CD4-positive, CD25-positive, alpha-beta regulatory T cell (primary cell): ENCODE measurements around the gene METTL22. TPM values are rescaled to one million over a fixed set of nuclear protein-coding genes. Genes with fewer than 3 reads are reported as not detected.

Source experiments
- ATAC-seq, 2 donors: fragments of 150-1000 bp; cut with Tn5 transposase; one replicate each; pipeline ENCODE4 v1.10.0; 2021; ENCODE audit warnings: low read depth in 2 of 2, moderate number of reproducible peaks in 2 of 2, moderate library complexity in 1 of 2
- DNase-seq, 3 donors: peaks; one replicate each; pipeline versions ENCODE4 v3.0.0 to v3.0.0-alpha.2; 2012 to 2022; ENCODE audit warnings: mixed read lengths in 1 of 3
- H3K27ac ChIP-seq: one replicate; pipeline ENCODE4 v1.7.0; 2013; ENCODE audit warnings: mild to moderate bottlenecking, low read length; ENCODE audit not compliant: insufficient read depth, poor library complexity, severe bottlenecking
- H3K27me3 ChIP-seq: one replicate; pipeline ENCODE4 v1.7.0; 2013; ENCODE audit warnings: low read length; ENCODE audit not compliant: control insufficient read depth, insufficient read depth
- H3K36me3 ChIP-seq: one replicate; pipeline ENCODE4 v1.7.0; 2013; ENCODE audit warnings: mild to moderate bottlenecking, low read length, moderate library complexity; ENCODE audit not compliant: control insufficient read depth, insufficient read depth
- H3K4me1 ChIP-seq: 2 replicates; pipeline ENCODE4 v1.7.0; 2013; ENCODE audit warnings: mild to moderate bottlenecking, low read length; ENCODE audit not compliant: insufficient read depth, control insufficient read depth, poor library complexity, severe bottlenecking
- H3K4me3 ChIP-seq: one replicate; pipeline ENCODE4 v1.7.0; 2013; ENCODE audit warnings: low read depth, mild to moderate bottlenecking, low read length, moderate library complexity
- H3K9me3 ChIP-seq, 2 experiments: 1 replicate in 1 of 2; 2 replicates in 1 of 2; pipeline ENCODE4 v1.7.0; 2013; ENCODE audit warnings: low read length in 2 of 2, mild to moderate bottlenecking in 1 of 2, moderate library complexity in 1 of 2; ENCODE audit not compliant: control insufficient read depth in 2 of 2
- H3K27ac Mint-ChIP-seq, 3 donors: one replicate each; pipeline ENCODE4 v1.8.0; 2020 to 2022; ENCODE audit warnings: mild to moderate bottlenecking in 3 of 3, mixed read lengths in 3 of 3, moderate library complexity in 2 of 3
- H3K27me3 Mint-ChIP-seq: one replicate; pipeline ENCODE4 v1.8.0; 2022; ENCODE audit warnings: mild to moderate bottlenecking, mixed read lengths
- H3K36me3 Mint-ChIP-seq: one replicate; pipeline ENCODE4 v1.8.0; 2020; ENCODE audit warnings: mixed read lengths
- H3K4me1 Mint-ChIP-seq, 4 donors: one replicate each; pipeline ENCODE4 v1.8.0; 2020 to 2022; ENCODE audit warnings: mixed read lengths in 4 of 4, mild to moderate bottlenecking in 1 of 4
- H3K4me3 Mint-ChIP-seq, 4 donors: one replicate each; pipeline ENCODE4 v1.8.0; 2020 to 2022; ENCODE audit warnings: mild to moderate bottlenecking in 4 of 4, mixed read lengths in 4 of 4, moderate library complexity in 3 of 4
- H3K9me3 Mint-ChIP-seq, 7 donors: one replicate each; pipeline ENCODE4 v1.8.0; 2020 to 2022; ENCODE audit warnings: mixed read lengths in 7 of 7, mild to moderate bottlenecking in 3 of 7, moderate library complexity in 2 of 7
- polyA plus RNA-seq, 4 donors: library from polyadenylated mRNA; unstranded; fragments of 300-500 nt; fragmentation: Illumina TruSeq; gene quantifications; one replicate each; pipeline ENCODE4 v1.2.3, GENCODE V29; 2021
- total RNA-seq: library from RNA; stranded (reverse); gene quantifications from one replicate; pipeline ENCODE4 v1.2.3, GENCODE V29; 2022

Gene METTL22
- total and polyA plus RNA-seq, 5 donors from 2014 or later, result 7.6 to 27.1 (median 8.2) TPM

DNA sequence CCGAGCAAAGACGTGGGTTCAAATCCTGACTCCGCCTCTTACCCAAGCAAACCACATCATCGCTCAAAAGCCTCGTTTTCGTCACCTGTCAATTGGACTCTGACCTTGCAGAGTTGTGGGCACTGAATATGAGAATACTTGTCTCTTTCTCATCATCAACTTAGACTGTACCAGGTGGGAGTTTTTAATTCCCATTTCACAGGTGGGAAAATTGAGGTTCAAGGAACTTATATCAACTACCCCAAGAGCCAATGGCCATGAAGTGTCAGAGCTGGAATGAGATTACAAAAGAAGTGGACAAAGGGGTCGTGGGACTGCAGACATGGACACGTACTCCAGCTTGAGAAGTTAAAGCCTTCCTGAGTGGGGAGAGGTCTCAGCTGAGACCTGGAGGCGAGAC is 41.9 kb upstream of the METTL22 start:
- Histone ChIP-seq H3K9me3 (no peaks in the 10 kb centered on the region), H3K36me3 (no peaks in the 10 kb centered on the region), H3K27ac (no peak overlapping the region), H3K4me3 (no peak overlapping the region), H3K4me1 (no peaks in the 10 kb centered on the region), H3K27me3 (peaks cover 3% of the 10 kb centered on the region)
- no peak for DNase-seq
- Mint-ChIP-seq H3K4me1 (peaks cover 0 to 3% (median 0%) of the 10 kb centered on the region in 4 donors), H3K9me3 (peaks cover 0 to 2% (median 0%) of the 10 kb centered on the region in 7 donors), H3K27me3 (peaks cover 20% of the 10 kb centered on the region), H3K4me3 (no peak overlapping the region), H3K36me3 (no peaks in the 10 kb centered on the region), H3K27ac (no peak overlapping the region)
- ATAC-seq, result no peak

DNA sequence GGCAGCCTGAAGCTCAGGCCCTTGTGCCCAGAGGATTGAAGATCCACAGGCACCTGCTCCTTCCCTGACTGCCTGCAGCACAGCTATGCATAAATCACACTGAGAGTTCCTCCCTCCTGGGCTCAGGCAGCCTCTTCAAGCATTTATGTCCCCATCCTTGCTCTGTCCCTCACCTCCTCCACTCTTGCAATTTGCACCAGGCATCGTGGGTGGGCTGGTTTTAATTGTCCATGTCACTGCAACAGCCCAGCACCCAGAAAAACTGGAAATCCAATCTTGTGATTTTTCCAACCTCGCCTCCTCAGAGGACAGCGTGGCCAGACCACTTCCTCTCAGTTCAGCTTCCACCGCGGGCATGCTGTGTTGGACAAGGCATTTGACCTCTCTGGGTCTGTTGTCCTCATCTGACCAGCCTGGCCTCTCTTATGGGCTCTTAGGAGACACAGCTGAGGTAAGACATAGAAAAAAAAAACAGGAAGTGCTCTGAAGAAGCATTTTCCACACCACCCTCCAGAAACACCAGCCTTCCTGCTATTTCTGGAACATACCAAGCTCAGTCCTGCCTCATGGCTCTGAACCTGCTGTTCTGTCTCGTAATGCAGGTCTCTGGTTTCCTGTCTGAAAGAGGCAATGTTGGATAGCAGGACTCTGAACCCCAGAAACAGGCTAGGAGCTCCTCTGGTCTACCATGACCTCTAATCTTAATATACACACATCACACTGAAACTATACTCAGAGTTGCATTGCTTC is 39.5 kb upstream of the METTL22 start:
- no peak for ATAC-seq
- H3K4me1 Mint-ChIP-seq, result peaks cover 0 to 3% (median 0%) of the 10 kb centered on the region in 4 donors
- peak overlapping the region in 1 of 3 donors; percentile 57 for H3K27ac Mint-ChIP-seq
- peaks cover 0 to 2% (median 0%) of the 10 kb centered on the region in 7 donors for H3K9me3 Mint-ChIP-seq
- Histone ChIP-seq H3K27ac (no peak overlapping the region), H3K4me1 (no peaks in the 10 kb centered on the region), H3K27me3 (no peaks in the 10 kb centered on the region), H3K4me3 (no peak overlapping the region), H3K9me3 (no peaks in the 10 kb centered on the region), H3K36me3 (no peaks in the 10 kb centered on the region)
- DNase-seq, result no peak
- H3K36me3 Mint-ChIP-seq, result no peaks in the 10 kb centered on the region
- no peak overlapping the region for H3K4me3 Mint-ChIP-seq
- peaks cover 19% of the 10 kb centered on the region for H3K27me3 Mint-ChIP-seq

DNA sequence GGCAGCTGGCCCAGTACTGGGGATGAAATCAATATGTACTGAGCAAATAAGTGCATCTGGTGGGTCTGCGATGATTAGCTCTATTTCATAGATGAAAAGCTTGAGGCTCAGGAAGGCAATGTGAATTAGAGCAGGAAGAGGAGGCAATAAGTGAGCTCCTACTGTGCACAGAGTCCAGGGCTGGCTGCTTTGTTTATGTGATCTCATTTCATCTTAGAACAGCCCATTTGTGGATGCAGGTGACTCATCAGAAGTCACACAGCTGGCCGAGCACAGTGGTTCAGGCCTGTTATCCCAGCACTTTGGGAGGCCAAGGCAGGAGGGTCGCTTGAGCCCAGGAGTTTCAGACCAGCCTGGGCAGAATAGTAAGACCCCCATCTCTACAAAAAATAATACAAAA is 38.3 kb upstream of the METTL22 start:
- H3K36me3 Mint-ChIP-seq, result no peaks in the 10 kb centered on the region
- no peak for DNase-seq
- H3K27ac Mint-ChIP-seq, result no peak overlapping the region
- peaks cover 0 to 3% (median 0%) of the 10 kb centered on the region in 4 donors for H3K4me1 Mint-ChIP-seq
- H3K4me3 ChIP-seq, result no peak overlapping the region
- H3K9me3 Mint-ChIP-seq, result peaks cover 0 to 2% (median 0%) of the 10 kb centered on the region in 7 donors
- H3K36me3 ChIP-seq, result no peaks in the 10 kb centered on the region
- no peak for ATAC-seq
- no peaks in the 10 kb centered on the region for H3K4me1 ChIP-seq
- H3K4me3 Mint-ChIP-seq, result no peak overlapping the region
- peaks cover 27% of the 10 kb centered on the region for H3K27me3 Mint-ChIP-seq
- H3K27me3 ChIP-seq, result peaks cover 1% of the 10 kb centered on the region
- H3K9me3 ChIP-seq, result no peaks in the 10 kb centered on the region
- no peak overlapping the region for H3K27ac ChIP-seq

DNA sequence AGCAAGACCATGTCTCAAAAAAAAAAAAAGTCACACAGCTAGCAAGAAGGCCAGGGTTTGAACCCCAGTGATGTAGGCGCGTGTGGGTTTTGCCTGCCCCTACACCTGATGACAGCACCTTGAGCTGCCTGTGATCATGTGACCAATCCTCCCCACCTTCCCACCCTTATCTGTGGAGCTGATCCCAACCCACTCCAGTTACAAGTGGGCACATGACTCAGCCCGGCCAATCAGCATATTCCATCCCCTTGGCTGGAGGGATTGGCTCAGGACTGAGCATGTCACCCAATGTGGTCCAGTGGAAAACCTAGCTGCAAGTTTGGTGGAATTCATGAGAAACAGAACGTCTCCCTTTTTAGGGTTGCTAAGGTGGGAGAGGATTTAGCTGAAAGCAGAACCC is 37.8 kb upstream of the METTL22 start:
- H3K27ac ChIP-seq, result no peak overlapping the region
- no peaks in the 10 kb centered on the region for H3K4me1 ChIP-seq
- H3K4me1 Mint-ChIP-seq, result peaks cover 0 to 4% (median under 1%) of the 10 kb centered on the region in 4 donors
- no peak overlapping the region for H3K4me3 ChIP-seq
- no peaks in the 10 kb centered on the region for H3K36me3 Mint-ChIP-seq
- ATAC-seq, result no peak
- H3K27ac Mint-ChIP-seq, result no peak overlapping the region
- no peaks in the 10 kb centered on the region for H3K9me3 ChIP-seq
- peaks cover 0 to 2% (median 0%) of the 10 kb centered on the region in 7 donors for H3K9me3 Mint-ChIP-seq
- DNase-seq, result no peak
- peaks cover 6% of the 10 kb centered on the region for H3K27me3 ChIP-seq
- no peaks in the 10 kb centered on the region for H3K36me3 ChIP-seq
- no peak overlapping the region for H3K4me3 Mint-ChIP-seq
- H3K27me3 Mint-ChIP-seq, result peaks cover 28% of the 10 kb centered on the region

DNA sequence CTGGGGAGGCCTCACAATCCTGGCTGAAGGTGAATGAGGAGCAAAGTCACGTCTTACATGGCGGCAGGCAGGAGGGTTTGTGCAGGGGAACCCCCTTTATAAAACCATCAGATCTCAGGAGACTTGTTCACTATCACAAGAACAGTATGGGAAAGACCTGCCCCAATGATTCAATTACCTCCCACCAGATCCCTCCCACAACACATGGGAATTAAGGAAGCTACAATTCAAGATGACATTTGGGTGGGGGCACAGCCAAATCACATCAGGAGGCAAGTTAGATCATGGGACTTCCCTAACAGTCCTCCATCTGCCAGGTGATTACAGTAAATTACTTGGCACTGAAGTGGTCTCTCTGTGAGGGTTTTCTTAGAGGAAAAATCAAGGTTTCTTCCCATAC is 36.5 kb upstream of the METTL22 start:
- H3K36me3 Mint-ChIP-seq, result no peaks in the 10 kb centered on the region
- peaks cover 0 to 2% (median 0%) of the 10 kb centered on the region in 7 donors for H3K9me3 Mint-ChIP-seq
- H3K27ac Mint-ChIP-seq, result no peak overlapping the region
- DNase-seq, result no peak
- H3K4me3 Mint-ChIP-seq, result no peak overlapping the region
- no peaks in the 10 kb centered on the region for H3K36me3 ChIP-seq
- H3K27me3 ChIP-seq, result peaks cover 6% of the 10 kb centered on the region
- peaks cover 31% of the 10 kb centered on the region for H3K27me3 Mint-ChIP-seq
- no peak for ATAC-seq
- H3K9me3 ChIP-seq, result no peaks in the 10 kb centered on the region
- H3K4me3 ChIP-seq, result no peak overlapping the region
- H3K4me1 ChIP-seq, result no peaks in the 10 kb centered on the region
- peaks cover 0 to 6% (median 2%) of the 10 kb centered on the region in 4 donors for H3K4me1 Mint-ChIP-seq
- H3K27ac ChIP-seq, result no peak overlapping the region

DNA sequence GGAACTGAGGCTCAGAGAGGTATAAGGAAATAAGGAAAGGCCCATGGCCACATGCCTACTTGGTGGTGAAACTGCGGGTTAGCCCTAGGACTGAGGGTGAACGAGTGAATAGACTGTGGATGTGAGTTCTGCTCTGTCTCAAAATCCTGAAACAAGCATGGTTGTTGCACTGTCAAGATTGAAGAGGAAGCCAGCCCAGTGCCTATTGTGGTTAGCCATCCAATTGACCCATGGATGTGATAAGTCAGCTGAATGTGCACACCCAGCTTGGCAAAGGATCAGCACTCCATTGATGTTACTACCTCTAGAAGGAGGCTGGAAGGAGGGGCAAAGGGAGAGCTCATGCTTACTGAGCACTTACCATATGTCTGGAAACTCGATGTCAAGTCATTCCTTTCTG is 35.6 kb upstream of the METTL22 start:
- Histone ChIP-seq H3K36me3 (no peaks in the 10 kb centered on the region), H3K9me3 (no peaks in the 10 kb centered on the region), H3K27me3 (peaks cover 8% of the 10 kb centered on the region), H3K4me3 (no peak overlapping the region), H3K4me1 (no peaks in the 10 kb centered on the region), H3K27ac (no peak overlapping the region)
- H3K27ac Mint-ChIP-seq, result no peak overlapping the region
- peaks cover 0 to 2% (median 0%) of the 10 kb centered on the region in 7 donors for H3K9me3 Mint-ChIP-seq
- H3K4me3 Mint-ChIP-seq, result no peak overlapping the region
- ATAC-seq (no peak), DNase-seq (no peak)
- H3K36me3 Mint-ChIP-seq, result no peaks in the 10 kb centered on the region
- H3K4me1 Mint-ChIP-seq, result peaks cover 0 to 6% (median 2%) of the 10 kb centered on the region in 4 donors
- H3K27me3 Mint-ChIP-seq, result peaks cover 31% of the 10 kb centered on the region

DNA sequence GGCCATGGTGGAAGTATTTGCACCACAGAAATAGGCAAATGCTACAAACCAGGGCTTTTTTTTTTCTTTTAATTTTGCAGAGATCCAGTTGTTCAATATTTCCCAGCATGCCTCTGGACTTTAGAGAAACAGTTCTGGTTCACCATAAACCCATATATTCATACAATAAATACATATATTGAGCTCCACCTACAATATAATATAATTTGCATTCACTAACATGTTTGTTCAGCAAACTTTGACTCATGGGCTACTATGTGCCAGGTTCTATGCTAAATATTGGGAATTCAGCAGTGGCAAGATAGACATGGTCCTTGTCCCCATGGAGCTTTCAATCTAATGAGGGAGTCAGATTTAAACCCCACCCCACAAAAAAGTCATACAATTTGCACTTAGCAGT is 34.4 kb upstream of the METTL22 start:
- Mint-ChIP-seq H3K36me3 (no peaks in the 10 kb centered on the region), H3K4me3 (no peak overlapping the region), H3K27me3 (peaks cover 31% of the 10 kb centered on the region), H3K9me3 (peaks cover 0 to 2% (median 0%) of the 10 kb centered on the region in 7 donors), H3K27ac (no peak overlapping the region), H3K4me1 (peaks cover 0 to 6% (median under 1%) of the 10 kb centered on the region in 4 donors)
- H3K36me3 ChIP-seq, result no peaks in the 10 kb centered on the region
- H3K4me3 ChIP-seq, result no peak overlapping the region
- DNase-seq, result no peak
- no peaks in the 10 kb centered on the region for H3K9me3 ChIP-seq
- H3K27ac ChIP-seq, result no peak overlapping the region
- peaks cover 10% of the 10 kb centered on the region for H3K27me3 ChIP-seq
- H3K4me1 ChIP-seq, result no peaks in the 10 kb centered on the region
- no peak for ATAC-seq

DNA sequence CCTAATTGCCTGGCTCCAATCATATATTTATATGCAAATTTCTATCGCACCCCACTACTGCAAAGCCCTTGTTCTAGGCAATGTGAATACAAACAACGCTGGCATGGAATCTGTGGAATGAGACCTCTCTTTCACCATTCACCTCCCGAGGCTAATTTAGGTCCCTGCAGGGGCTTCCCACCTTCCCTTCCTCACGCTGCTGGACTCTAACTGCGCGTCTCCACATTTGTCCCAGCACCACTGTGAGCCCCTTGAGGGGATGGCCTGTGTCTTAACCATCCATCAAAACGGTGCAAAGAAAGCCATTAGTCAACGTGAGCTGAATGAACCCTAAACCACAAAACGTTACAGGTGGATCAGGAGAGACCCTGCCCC is 32.8 kb upstream of the METTL22 start:
- H3K4me3 Mint-ChIP-seq, result no peak overlapping the region

More for the DNA sequence above, 32.8 kb upstream of the METTL22 start:
- Histone ChIP-seq H3K27ac (no peak overlapping the region), H3K27me3 (peaks cover 17% of the 10 kb centered on the region), H3K4me3 (no peak overlapping the region), H3K36me3 (no peaks in the 10 kb centered on the region), H3K4me1 (no peaks in the 10 kb centered on the region), H3K9me3 (no peaks in the 10 kb centered on the region)
- peaks cover 25% of the 10 kb centered on the region for H3K27me3 Mint-ChIP-seq
- peaks cover 0 to 2% (median 0%) of the 10 kb centered on the region in 7 donors for H3K9me3 Mint-ChIP-seq
- H3K27ac Mint-ChIP-seq, result no peak overlapping the region
- ATAC-seq (no peak), DNase-seq (no peak)
- no peaks in the 10 kb centered on the region for H3K36me3 Mint-ChIP-seq
- H3K4me1 Mint-ChIP-seq, result peaks cover 0 to 6% (median under 1%) of the 10 kb centered on the region in 4 donors
